A549 (cell line): ENCODE data around the gene RALGDS. TPM values are rescaled to one million over a fixed set of nuclear protein-coding genes. Genes with fewer than 3 reads are reported as not detected.

ENCODE experiments used
- ATAC-seq, 2 experiments: fragments of 200-7000 bp in 1 of 2; fragments of >200 bp in 1 of 2; cut with Nextera tagmentation in 1 of 2; cut with Tn5 transposase in 1 of 2; 3 replicates each; pipeline versions ENCODE4 v1.8.0 to v1.9.1; 2018 to 2020; ENCODE audit warnings: mild to moderate bottlenecking in 1 of 2, moderate library complexity in 1 of 2
- CTCF ChIA-PET: fragments of 300-600 bp; sonication (Branson Sonifier 250); formaldehyde crosslinking; extraction: SDS; loops from one replicate; lab custom pipeline; 2021; ENCODE audit warnings: antibody characterized with exemption, inconsistent platforms; lab: Yijun Ruan, JAX
- POLR2A ChIA-PET: fragments of 350-600 bp; formaldehyde crosslinking; extraction: SDS; loops from one replicate; lab custom pipeline; 2021; ENCODE audit warnings: antibody characterized with exemption, inconsistent platforms; lab: Yijun Ruan, JAX
- DNase-seq, 2 experiments: peaks; one replicate each; pipeline versions ENCODE4 v3.0.0 to v3.0.0-alpha.2; 2011 to 2016; ENCODE audit warnings: low read depth in 1 of 2, low spot score in 1 of 2
- FAIRE-seq: peaks from 2 replicates; lab custom pipeline; 2011; peaks lifted over from hg19 to GRCh38; lab: Jason Lieb, UNC
- H3K27ac ChIP-seq, 2 experiments: fragments of >200 bp; sonication (Bioruptor Twin); formaldehyde crosslinking; 3 replicates each; pipeline ENCODE4 v1.5.1; 2016 to 2017
- H3K4me1 ChIP-seq: fragments of >200 bp; sonication (Bioruptor Twin); formaldehyde crosslinking; 3 replicates; pipeline ENCODE4 v1.6.1; 2016
- H3K4me2 ChIP-seq: fragments of >200 bp; sonication (Bioruptor Twin); formaldehyde crosslinking; 3 replicates; pipeline ENCODE4 v1.6.1; 2016
- H3K4me3 ChIP-seq: fragments of >200 bp; sonication (Bioruptor Twin); formaldehyde crosslinking; 3 replicates; pipeline ENCODE4 v1.5.1; 2016
- H3K9me3 ChIP-seq: fragments of >200 bp; sonication (Bioruptor Twin); formaldehyde crosslinking; 3 replicates; pipeline ENCODE4 v1.6.1; 2016
- CBX2 ChIP-seq: fragments of 200-600 bp; sonication (generic); IDR thresholded peaks from 2 replicates; pipeline ENCODE4 v1.6.1; 2016; ENCODE audit warnings: low read depth, mild to moderate bottlenecking, borderline replicate concordance
- EP300 ChIP-seq, 2 experiments: fragments of >200 bp; sonication (Bioruptor Twin); formaldehyde crosslinking; IDR thresholded peaks; 2 replicates in 1 of 2; 3 replicates in 1 of 2; pipeline ENCODE4 v1.6.1; 2016 to 2017
- FOSL2 ChIP-seq, 2 experiments: fragments of 450-650 bp in 1 of 2; fragments of >200 bp in 1 of 2; sonication (Bioruptor Twin) in 1 of 2; formaldehyde crosslinking; IDR thresholded peaks; 2 replicates each; pipeline versions ENCODE4 v1.5.0 to v1.6.1; 2016 to 2020; ENCODE audit warnings: mild to moderate bottlenecking in 1 of 2, moderate library complexity in 1 of 2
- NFE2L2 ChIP-seq: fragments of 150-350 bp; conservative IDR thresholded peaks from 2 replicates; pipeline ENCODE4 v1.6.1; 2014; ENCODE audit warnings: low read length
- NR3C1 ChIP-seq: fragments of >200 bp; sonication (Bioruptor Twin); formaldehyde crosslinking; IDR thresholded peaks from 3 replicates; pipeline ENCODE4 v1.6.1; 2017
- PHF8 ChIP-seq: fragments of 200-600 bp; sonication (generic); IDR thresholded peaks from 2 replicates; pipeline ENCODE4 v1.6.1; 2016; ENCODE audit warnings: low read depth, mild to moderate bottlenecking, antibody characterized with exemption, moderate library complexity, borderline replicate concordance
- RAD21 ChIP-seq, 2 experiments: fragments of >200 bp in 1 of 2; sonication (Bioruptor Twin) in 1 of 2; formaldehyde crosslinking in 1 of 2; IDR thresholded peaks in 1 of 2; conservative IDR thresholded peaks in 1 of 2; 2 replicates in 1 of 2; 3 replicates in 1 of 2; pipeline ENCODE4 v1.6.1; 2012 to 2018; ENCODE audit warnings: inconsistent platforms in 1 of 2
- SMC3 ChIP-seq: fragments of >200 bp; sonication (Bioruptor Twin); formaldehyde crosslinking; IDR thresholded peaks from 3 replicates; pipeline ENCODE4 v1.6.1; 2018; ENCODE audit warnings: inconsistent platforms
- WGBS: methylation state at CpG from one replicate; pipeline ENCODE4 v1.1.6; 2017; ENCODE audit errors: missing lambda C conversion rate; 5-methylcytosine and 5-hydroxymethylcytosine counted together
- polyA plus RNA-seq, 4 experiments: library from polyadenylated mRNA; depleted of rRNA in 3 of 4; stranded (reverse); fragments of >200 nt; fragmentation: RNase III in 1 of 4; extraction: RNeasy Plus Mini Kit Qiagen cat#74134 plus additional on column Dnase treatment in 1 of 4; gene quantifications; 2 replicates in 3 of 4; 3 replicates in 1 of 4; pipeline ENCODE4 v1.2.3, GENCODE V29; 2011 to 2017
- TF ChIP-seq, protein P1 (sequence below): fragments of >200 bp; sonication (Bioruptor Twin); formaldehyde crosslinking; IDR thresholded peaks from 3 replicates; pipeline ENCODE4 v1.5.1; 2016
- TF ChIP-seq, protein P2 (sequence below): fragments of 250-450 bp; sonication (Bioruptor Pico); IDR thresholded peaks from 2 replicates; pipeline ENCODE4 v1.5.0; 2021; ENCODE audit warnings: mild to moderate bottlenecking, moderate library complexity, borderline replicate concordance
- TF ChIP-seq, protein P3 (sequence below): fragments of 250-450 bp; sonication (Bioruptor Pico); IDR thresholded peaks from 2 replicates; pipeline ENCODE4 v1.5.0; 2020; ENCODE audit warnings: low read depth, mild to moderate bottlenecking, moderate library complexity
- TF ChIP-seq, protein P4 (sequence below): fragments of 450-650 bp; IDR thresholded peaks from 2 replicates; pipeline ENCODE4 v1.6.1; 2014; ENCODE audit warnings: antibody characterized with exemption
- TF ChIP-seq, protein P5 (sequence below): fragments of 150-350 bp; IDR thresholded peaks from 2 replicates; pipeline ENCODE4 v1.6.1; 2014; ENCODE audit warnings: low read depth, mild to moderate bottlenecking, low read length

RALGDS gene
- polyA plus RNA-seq, 2 of the 4 experiments (the other 2 are of a cell fraction): 8.9 to 12.1 TPM

DNA sequence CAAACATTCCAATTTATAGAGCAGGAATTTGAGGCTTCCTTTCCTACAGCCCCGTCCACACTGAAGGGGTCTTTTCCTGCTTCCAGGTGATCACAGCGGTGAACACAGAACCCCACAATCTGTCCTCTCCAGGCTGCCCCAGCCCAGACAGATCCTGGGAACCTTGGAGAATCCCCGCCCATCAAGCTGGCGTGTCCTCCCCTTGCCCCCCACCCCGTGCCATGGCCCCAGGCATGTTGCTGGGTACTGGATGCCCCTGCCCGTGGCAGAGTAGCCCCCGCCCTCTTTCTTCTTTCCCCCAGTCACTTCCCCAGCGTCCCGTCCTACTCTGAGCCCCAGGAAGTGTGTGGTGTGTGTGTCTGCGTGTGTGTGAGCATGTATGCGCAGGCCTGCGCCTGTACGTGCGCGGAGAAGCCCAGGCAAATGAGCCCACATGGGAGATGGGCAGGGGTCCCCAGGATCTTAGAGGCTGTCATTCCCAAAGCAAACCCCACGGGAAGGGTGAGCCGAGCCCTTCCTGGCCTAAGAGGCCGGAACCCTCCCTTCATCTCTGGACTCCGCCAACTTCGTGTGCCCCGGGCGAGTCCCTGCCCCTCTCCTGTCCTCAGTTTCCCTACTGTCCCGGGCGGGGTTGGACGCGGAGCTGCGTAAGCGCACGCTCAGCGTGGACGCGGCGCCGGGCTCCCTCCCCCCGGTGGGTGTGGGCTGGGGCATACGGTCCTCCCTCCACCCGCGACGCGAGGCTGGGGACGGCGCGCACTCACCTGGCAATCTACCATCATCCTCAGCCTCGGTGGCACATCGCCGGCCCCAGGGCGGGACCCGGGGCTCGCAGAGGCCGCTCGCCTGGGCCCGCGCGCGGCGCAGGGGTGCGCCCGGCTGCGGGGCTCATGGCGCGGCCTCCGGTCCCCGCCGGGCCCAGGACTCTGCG is 27.4 kb upstream of the RALGDS start:
- CTCF ChIA-PET: interaction anchor here (0.7 to 39.2 kb wide), 35 partner anchors 9 to 241 kb away, joined by 3 to 1284 read pairs (median 5); partner anchors contain the start of gene RALGDS
- 9% methylated on average over 29 of the region's 65 CpGs for WGBS
- TF ChIP-seq NR3C1 (no peak), PHF8 (0 out of 2 replicates have a peak, but pooled peaks have one; percentile 18)
- FAIRE-seq (no peak), ATAC-seq (peak; percentile 5 to 13; a peak in 5 of 6 replicates), DNase-seq (peak in 1 of 2 experiments; percentile 40)
- POLR2A ChIA-PET: interaction anchor here (1.0 to 1.9 kb wide), 8 partner anchors 13 to 311 kb away, joined by 3 to 25 read pairs (median 6); partner anchors contain the start of genes CACFD1 and GTF3C5
- Histone ChIP-seq H3K4me1 (peaks cover 30% of the 10 kb centered on the region), H3K4me3 (peak overlapping the region; percentile 77), H3K9me3 (no peaks in the 10 kb centered on the region), H3K4me2 (peak overlapping the region; percentile 86), H3K27ac (peak overlapping the region; percentile 88 to 96)

DNA sequence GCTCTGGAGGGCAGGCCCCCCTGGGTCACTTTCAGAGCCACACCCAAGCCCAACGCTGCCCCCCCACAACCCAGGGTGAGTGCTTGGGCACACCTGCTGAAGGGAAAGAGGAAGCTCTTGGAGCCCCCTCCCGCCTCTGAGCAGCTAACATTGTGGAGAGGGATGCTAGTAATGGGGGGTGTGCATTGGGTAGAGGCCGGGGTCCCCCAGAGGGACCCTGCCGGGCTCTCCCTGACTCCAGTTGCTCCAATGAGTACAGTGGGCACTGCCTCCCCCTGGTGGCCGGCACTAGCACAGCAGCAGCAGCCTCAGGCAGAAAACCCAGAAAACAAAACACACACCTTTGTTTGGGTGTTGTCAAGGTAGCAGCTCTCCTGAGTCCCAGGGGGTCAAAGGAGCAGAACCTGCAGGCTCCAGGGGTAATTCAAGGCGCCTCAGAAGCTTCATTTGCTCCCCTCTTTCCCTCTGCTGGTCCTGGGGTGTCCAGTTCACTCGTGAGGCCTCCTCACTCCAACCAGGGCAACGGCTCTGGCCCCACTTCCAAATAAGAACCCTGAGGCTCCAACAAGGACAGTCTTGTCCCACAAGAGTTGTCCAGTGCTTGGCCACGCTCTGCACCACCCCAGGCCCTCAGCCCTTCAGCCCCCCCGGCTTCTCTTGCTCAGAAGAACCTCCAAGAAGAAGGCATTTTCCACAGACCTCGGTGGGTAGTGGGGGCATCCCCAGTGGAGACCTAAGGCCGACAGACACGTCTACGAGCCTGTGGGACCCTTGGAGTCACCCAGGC is 26.6 kb upstream of the RALGDS start:
- H3K4me1 ChIP-seq: peaks cover 37% of the 10 kb centered on the region
- DNase-seq (peak; percentile 74 to 94), FAIRE-seq (no peak)
- TF ChIP-seq EP300 (IDR thresholded peaks at IDR 0.05) (no peak), SMC3 (peak; percentile 90), FOSL2 (IDR thresholded peaks at IDR 0.05) (no peak), FOSL2 (CRISPR knock-in tag; IDR thresholded peaks at IDR 0.05) (no peak), RAD21 (conservative IDR thresholded peaks at IDR 0.05 in 1 of 2, IDR thresholded peaks at IDR 0.05 in 1 of 2) (peak; percentile 84 to 87), PHF8 (no peak), NFE2L2 (no peak), CBX2 (no peak)
- TF ChIP-seq, protein P1, sequence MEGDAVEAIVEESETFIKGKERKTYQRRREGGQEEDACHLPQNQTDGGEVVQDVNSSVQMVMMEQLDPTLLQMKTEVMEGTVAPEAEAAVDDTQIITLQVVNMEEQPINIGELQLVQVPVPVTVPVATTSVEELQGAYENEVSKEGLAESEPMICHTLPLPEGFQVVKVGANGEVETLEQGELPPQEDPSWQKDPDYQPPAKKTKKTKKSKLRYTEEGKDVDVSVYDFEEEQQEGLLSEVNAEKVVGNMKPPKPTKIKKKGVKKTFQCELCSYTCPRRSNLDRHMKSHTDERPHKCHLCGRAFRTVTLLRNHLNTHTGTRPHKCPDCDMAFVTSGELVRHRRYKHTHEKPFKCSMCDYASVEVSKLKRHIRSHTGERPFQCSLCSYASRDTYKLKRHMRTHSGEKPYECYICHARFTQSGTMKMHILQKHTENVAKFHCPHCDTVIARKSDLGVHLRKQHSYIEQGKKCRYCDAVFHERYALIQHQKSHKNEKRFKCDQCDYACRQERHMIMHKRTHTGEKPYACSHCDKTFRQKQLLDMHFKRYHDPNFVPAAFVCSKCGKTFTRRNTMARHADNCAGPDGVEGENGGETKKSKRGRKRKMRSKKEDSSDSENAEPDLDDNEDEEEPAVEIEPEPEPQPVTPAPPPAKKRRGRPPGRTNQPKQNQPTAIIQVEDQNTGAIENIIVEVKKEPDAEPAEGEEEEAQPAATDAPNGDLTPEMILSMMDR: peak; percentile 95
- TF ChIP-seq, protein P2, sequence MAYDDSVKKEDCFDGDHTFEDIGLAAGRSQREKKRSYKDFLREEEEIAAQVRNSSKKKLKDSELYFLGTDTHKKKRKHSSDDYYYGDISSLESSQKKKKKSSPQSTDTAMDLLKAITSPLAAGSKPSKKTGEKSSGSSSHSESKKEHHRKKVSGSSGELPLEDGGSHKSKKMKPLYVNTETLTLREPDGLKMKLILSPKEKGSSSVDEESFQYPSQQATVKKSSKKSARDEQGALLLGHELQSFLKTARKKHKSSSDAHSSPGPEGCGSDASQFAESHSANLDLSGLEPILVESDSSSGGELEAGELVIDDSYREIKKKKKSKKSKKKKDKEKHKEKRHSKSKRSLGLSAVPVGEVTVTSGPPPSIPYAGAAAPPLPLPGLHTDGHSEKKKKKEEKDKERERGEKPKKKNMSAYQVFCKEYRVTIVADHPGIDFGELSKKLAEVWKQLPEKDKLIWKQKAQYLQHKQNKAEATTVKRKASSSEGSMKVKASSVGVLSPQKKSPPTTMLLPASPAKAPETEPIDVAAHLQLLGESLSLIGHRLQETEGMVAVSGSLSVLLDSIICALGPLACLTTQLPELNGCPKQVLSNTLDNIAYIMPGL (CRISPR knock-in tag): no peak
- TF ChIP-seq, protein P3, sequence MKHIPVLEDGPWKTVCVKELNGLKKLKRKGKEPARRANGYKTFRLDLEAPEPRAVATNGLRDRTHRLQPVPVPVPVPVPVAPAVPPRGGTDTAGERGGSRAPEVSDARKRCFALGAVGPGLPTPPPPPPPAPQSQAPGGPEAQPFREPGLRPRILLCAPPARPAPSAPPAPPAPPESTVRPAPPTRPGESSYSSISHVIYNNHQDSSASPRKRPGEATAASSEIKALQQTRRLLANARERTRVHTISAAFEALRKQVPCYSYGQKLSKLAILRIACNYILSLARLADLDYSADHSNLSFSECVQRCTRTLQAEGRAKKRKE: no peak
- TF ChIP-seq, protein P4, sequence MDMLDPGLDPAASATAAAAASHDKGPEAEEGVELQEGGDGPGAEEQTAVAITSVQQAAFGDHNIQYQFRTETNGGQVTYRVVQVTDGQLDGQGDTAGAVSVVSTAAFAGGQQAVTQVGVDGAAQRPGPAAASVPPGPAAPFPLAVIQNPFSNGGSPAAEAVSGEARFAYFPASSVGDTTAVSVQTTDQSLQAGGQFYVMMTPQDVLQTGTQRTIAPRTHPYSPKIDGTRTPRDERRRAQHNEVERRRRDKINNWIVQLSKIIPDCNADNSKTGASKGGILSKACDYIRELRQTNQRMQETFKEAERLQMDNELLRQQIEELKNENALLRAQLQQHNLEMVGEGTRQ: no peak
- TF ChIP-seq, protein P5, sequence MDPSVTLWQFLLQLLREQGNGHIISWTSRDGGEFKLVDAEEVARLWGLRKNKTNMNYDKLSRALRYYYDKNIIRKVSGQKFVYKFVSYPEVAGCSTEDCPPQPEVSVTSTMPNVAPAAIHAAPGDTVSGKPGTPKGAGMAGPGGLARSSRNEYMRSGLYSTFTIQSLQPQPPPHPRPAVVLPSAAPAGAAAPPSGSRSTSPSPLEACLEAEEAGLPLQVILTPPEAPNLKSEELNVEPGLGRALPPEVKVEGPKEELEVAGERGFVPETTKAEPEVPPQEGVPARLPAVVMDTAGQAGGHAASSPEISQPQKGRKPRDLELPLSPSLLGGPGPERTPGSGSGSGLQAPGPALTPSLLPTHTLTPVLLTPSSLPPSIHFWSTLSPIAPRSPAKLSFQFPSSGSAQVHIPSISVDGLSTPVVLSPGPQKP: no peak
- TF ChIP-seq, all 56 proteins: peak for 3
- ChIA-PET CTCF (interaction anchor here (0.7 to 39.2 kb wide), 41 partner anchors 10 to 329 kb away, joined by 3 to 1284 read pairs (median 5); partner anchors contain the start of gene RALGDS), POLR2A (interaction anchor here (0.6 to 1.6 kb wide), 2 partner anchors 14 to 585 kb away, joined by 6 to 9 read pairs; no protein-coding TSS in a partner anchor)
- peak; percentile 21 to 52; a peak in 4 of 6 replicates for ATAC-seq
- 39% methylated on average over 12 of the region's 14 CpGs for WGBS
- Histone ChIP-seq H3K4me2 (peak overlapping the region; percentile 86), H3K4me3 (peak overlapping the region; percentile 77), H3K9me3 (no peaks in the 10 kb centered on the region), H3K27ac (peak overlapping the region; percentile 88 to 96; a peak in 5 of 6 replicates)
